HG02571 (cell line): ENCODE results near the gene NRG3.
"Not testable (repeated sequence)": the region's sequence is repeated elsewhere in the genome, so short reads cannot be mapped to it uniquely, and the experiment has no call there.

Experiments used
- ATAC-seq: cut with Tn5 transposase; IDR thresholded peaks from one replicate; pipeline ENCODE4 v1.9.1; 2021; ENCODE audit warnings: mild to moderate bottlenecking, moderate library complexity; ENCODE audit not compliant: unreplicated experiment

The NRG3 gene

GRCh38 chr10:82267465-82267864, 392.5 kb downstream of the NRG3 start:
- no peak for ATAC-seq

GRCh38 chr10:82267960-82268359, 393.0 kb downstream of the NRG3 start:
- ATAC-seq: no peak

GRCh38 chr10:82277591-82277990, 402.6 kb downstream of the NRG3 start:
- no peak for ATAC-seq

GRCh38 chr10:82278401-82279182, 403.6 kb downstream of the NRG3 start:
- ATAC-seq: no peak

GRCh38 chr10:82282782-82283456, 407.9 kb downstream of the NRG3 start:
- no peak for ATAC-seq

- ATAC-seq: no peak
Observed at GRCh38 chr10:82284180-82284579, 409.2 kb downstream of the NRG3 start.

GRCh38 chr10:82288461-82288881, 413.5 kb downstream of the NRG3 start:
- no peak for ATAC-seq

- no peak for ATAC-seq
Observed at GRCh38 chr10:82289945-82290344, 415.0 kb downstream of the NRG3 start.

- no peak for ATAC-seq
Observed at GRCh38 chr10:82294874-82295378, 419.9 kb downstream of the NRG3 start.

GRCh38 chr10:82308641-82309040, 433.6 kb downstream of the NRG3 start:
- ATAC-seq: no peak

GRCh38 chr10:82310839-82311238, 435.8 kb downstream of the NRG3 start:
- ATAC-seq: no peak

GRCh38 chr10:82313401-82313800, 438.4 kb downstream of the NRG3 start:
- ATAC-seq: no peak

GRCh38 chr10:82318534-82318933, 443.5 kb downstream of the NRG3 start:
- no peak for ATAC-seq

GRCh38 chr10:82319074-82319473, 444.1 kb downstream of the NRG3 start:
- no peak for ATAC-seq

GRCh38 chr10:82319562-82319961, 444.6 kb downstream of the NRG3 start:
- ATAC-seq: no peak

GRCh38 chr10:82321724-82322123, 446.7 kb downstream of the NRG3 start:
- no peak for ATAC-seq

GRCh38 chr10:82331716-82332115, 456.7 kb downstream of the NRG3 start:
- ATAC-seq: no peak

GRCh38 chr10:82335831-82336230, 460.8 kb downstream of the NRG3 start:
- no peak for ATAC-seq

- no peak for ATAC-seq
Observed at GRCh38 chr10:82340166-82340565, 465.2 kb downstream of the NRG3 start.

- not testable (repeated sequence) for ATAC-seq
Observed at GRCh38 chr10:82349590-82349989, 474.6 kb downstream of the NRG3 start.

GRCh38 chr10:82353381-82353780, 478.4 kb downstream of the NRG3 start:
- ATAC-seq: no peak

GRCh38 chr10:82358486-82359099, 483.6 kb downstream of the NRG3 start:
- ATAC-seq: no peak
